SJSA1 (cell line): ENCODE measurements around the gene UBL4B. TPM values are rescaled to one million over a fixed set of nuclear protein-coding genes. Genes with fewer than 3 reads are reported as not detected.

Experiments
- DNase-seq, 2 experiments: peaks; one replicate each; pipeline ENCODE4 v3.0.0-alpha.2; 2015 to 2020; ENCODE audit warnings: low spot score in 2 of 2, low read depth in 1 of 2
- H3K27ac ChIP-seq: fragments of 250-450 bp; sonication (Bioruptor Pico); 2 replicates; pipeline ENCODE4 v1.5.1; 2020; ENCODE audit warnings: mild to moderate bottlenecking, moderate library complexity
- H3K27me3 ChIP-seq: fragments of 250-450 bp; sonication (Bioruptor Pico); replicated peaks from 2 replicates; pipeline ENCODE4 v1.5.1; 2020; ENCODE audit warnings: mild to moderate bottlenecking, moderate library complexity
- H3K36me3 ChIP-seq: fragments of 250-450 bp; sonication (Bioruptor Pico); 2 replicates; pipeline ENCODE4 v1.5.1; 2020; ENCODE audit warnings: mild to moderate bottlenecking
- H3K4me1 ChIP-seq: fragments of 250-450 bp; sonication (Bioruptor Pico); replicated peaks from 2 replicates; pipeline ENCODE4 v1.6.1; 2021; ENCODE audit warnings: mild to moderate bottlenecking
- H3K4me3 ChIP-seq: fragments of 250-450 bp; sonication (Bioruptor Pico); 2 replicates; pipeline ENCODE4 v1.5.1; 2020; ENCODE audit warnings: mild to moderate bottlenecking
- H3K9me3 ChIP-seq: fragments of 250-450 bp; sonication (Bioruptor Pico); replicated peaks from 2 replicates; pipeline ENCODE4 v1.5.1; 2020; ENCODE audit warnings: mild to moderate bottlenecking
- total RNA-seq: library from RNA; depleted of rRNA; stranded (reverse); fragments of >200 nt; shearing (Covaris generic); gene quantifications from 2 replicates; pipeline ENCODE4 v1.2.3, GENCODE V29; 2014; rRNA removed

UBL4B gene
- not detected in 2 replicates for total RNA-seq

GRCh38 chr1:110112143-110112542, at the start of gene UBL4B:
TSS of gene UBL4B (plus strand) at chr1:110112443. CDS start at chr1:110112535, 92 bp downstream.
- Histone ChIP-seq H3K4me3 (no peak within 1 kb of the TSS), H3K36me3 (no peaks in the 10 kb centered on the region), H3K4me1 (no peaks in the 10 kb centered on the region), H3K27ac (no peak within 1 kb of the TSS), H3K9me3 (no peaks in the 10 kb centered on the region), H3K27me3 (no peaks in the 10 kb centered on the region; the same call in none of the 2 replicates)
- no peak for DNase-seq

GRCh38 chr1:110062612-110063011, 49.6 kb upstream of the UBL4B start:
- no peak overlapping the region for H3K4me3 ChIP-seq
- H3K27me3 ChIP-seq = no peaks in the 10 kb centered on the region
- H3K9me3 ChIP-seq = no peaks in the 10 kb centered on the region
- H3K27ac ChIP-seq = no peak overlapping the region
- no peaks in the 10 kb centered on the region for H3K4me1 ChIP-seq
- DNase-seq = no peak
- peaks cover 12% of the 10 kb centered on the region for H3K36me3 ChIP-seq

- H3K4me3 ChIP-seq = no peak overlapping the region
- H3K27ac ChIP-seq = no peak overlapping the region
- DNase-seq = no peak
- H3K36me3 ChIP-seq = peaks cover 5% of the 10 kb centered on the region
- no peaks in the 10 kb centered on the region for H3K4me1 ChIP-seq
- no peaks in the 10 kb centered on the region; the same call in 1 of the 2 replicates for H3K9me3 ChIP-seq
- no peaks in the 10 kb centered on the region for H3K27me3 ChIP-seq
Measured at GRCh38 chr1:110063781-110064180, 48.5 kb upstream of the UBL4B start.

GRCh38 chr1:110064576-110065337, 47.5 kb upstream of the UBL4B start:
- no peaks in the 10 kb centered on the region for H3K27me3 ChIP-seq
- no peak overlapping the region for H3K27ac ChIP-seq

GRCh38 chr1:110065841-110066240, 46.4 kb upstream of the UBL4B start:
- Histone ChIP-seq H3K27ac (no peak overlapping the region), H3K27me3 (no peaks in the 10 kb centered on the region), H3K4me3 (no peak overlapping the region), H3K36me3 (no peaks in the 10 kb centered on the region), H3K4me1 (no peaks in the 10 kb centered on the region), H3K9me3 (no peaks in the 10 kb centered on the region; the same call in 1 of the 2 replicates)
- no peak for DNase-seq

More at GRCh38 chr1:110064576-110065337, 47.5 kb upstream of the UBL4B start:
- H3K4me1 ChIP-seq = no peaks in the 10 kb centered on the region
- H3K36me3 ChIP-seq = peaks cover 5% of the 10 kb centered on the region
- H3K4me3 ChIP-seq = no peak overlapping the region
- no peaks in the 10 kb centered on the region; the same call in 1 of the 2 replicates for H3K9me3 ChIP-seq
- no peak for DNase-seq

- Histone ChIP-seq H3K27me3 (peaks cover 4% of the 10 kb centered on the region; the same call in 1 of the 2 replicates), H3K9me3 (no peaks in the 10 kb centered on the region; the same call in 1 of the 2 replicates), H3K36me3 (no peaks in the 10 kb centered on the region), H3K4me1 (no peaks in the 10 kb centered on the region), H3K4me3 (no peak overlapping the region), H3K27ac (no peak overlapping the region)
- DNase-seq = no peak
Measured at GRCh38 chr1:110067479-110067892, 44.8 kb upstream of the UBL4B start.

- DNase-seq = no peak
- Histone ChIP-seq H3K27me3 (peaks cover 8% of the 10 kb centered on the region; the same call in 1 of the 2 replicates), H3K4me3 (no peak overlapping the region)
Measured at GRCh38 chr1:110067893-110068645, 44.2 kb upstream of the UBL4B start.

GRCh38 chr1:110068646-110069403, 43.4 kb upstream of the UBL4B start:
- H3K9me3 ChIP-seq = no peaks in the 10 kb centered on the region; the same call in 1 of the 2 replicates
- no peak for DNase-seq
- H3K27me3 ChIP-seq = peaks cover 8% of the 10 kb centered on the region; the same call in 1 of the 2 replicates
- no peaks in the 10 kb centered on the region for H3K36me3 ChIP-seq
- H3K4me3 ChIP-seq = no peak overlapping the region
- no peak overlapping the region for H3K27ac ChIP-seq
- H3K4me1 ChIP-seq = no peaks in the 10 kb centered on the region

More at GRCh38 chr1:110067893-110068645, 44.2 kb upstream of the UBL4B start:
- Histone ChIP-seq H3K4me1 (no peaks in the 10 kb centered on the region), H3K9me3 (no peaks in the 10 kb centered on the region; the same call in 1 of the 2 replicates), H3K36me3 (no peaks in the 10 kb centered on the region), H3K27ac (no peak overlapping the region)

- H3K36me3 ChIP-seq = no peaks in the 10 kb centered on the region
Measured at GRCh38 chr1:110069404-110070281, 42.6 kb upstream of the UBL4B start.

GRCh38 chr1:110070282-110070669, 42.0 kb upstream of the UBL4B start:
- H3K9me3 ChIP-seq = no peaks in the 10 kb centered on the region; the same call in 1 of the 2 replicates
- H3K36me3 ChIP-seq = no peaks in the 10 kb centered on the region
- no peaks in the 10 kb centered on the region for H3K4me1 ChIP-seq
- H3K27me3 ChIP-seq = peaks cover 8% of the 10 kb centered on the region; the same call in 1 of the 2 replicates
- H3K4me3 ChIP-seq = no peak overlapping the region
- H3K27ac ChIP-seq = no peak overlapping the region
- DNase-seq = no peak

More at GRCh38 chr1:110069404-110070281, 42.6 kb upstream of the UBL4B start:
- Histone ChIP-seq H3K4me3 (no peak overlapping the region), H3K27me3 (peaks cover 8% of the 10 kb centered on the region; the same call in 1 of the 2 replicates), H3K4me1 (no peaks in the 10 kb centered on the region), H3K27ac (no peak overlapping the region), H3K9me3 (no peaks in the 10 kb centered on the region; the same call in 1 of the 2 replicates)
- no peak for DNase-seq

- Histone ChIP-seq H3K36me3 (no peaks in the 10 kb centered on the region), H3K4me1 (no peaks in the 10 kb centered on the region), H3K9me3 (no peaks in the 10 kb centered on the region; the same call in 1 of the 2 replicates), H3K27me3 (peaks cover 8% of the 10 kb centered on the region; the same call in 1 of the 2 replicates), H3K27ac (no peak within 1 kb of the TSS), H3K4me3 (no peak within 1 kb of the TSS)
- DNase-seq = no peak
Measured at GRCh38 chr1:110070671-110071242, 41.5 kb upstream of the UBL4B start, which contains the start of gene ALX3. TSS of gene ALX3 (minus strand) at chr1:110070672. CDS start at chr1:110070612, 60 bp downstream.

GRCh38 chr1:110074166-110074565, 38.1 kb upstream of the UBL4B start:
- DNase-seq = no peak
- Histone ChIP-seq H3K4me1 (no peaks in the 10 kb centered on the region), H3K36me3 (no peaks in the 10 kb centered on the region), H3K9me3 (no peaks in the 10 kb centered on the region), H3K4me3 (no peak overlapping the region), H3K27ac (no peak overlapping the region), H3K27me3 (peaks cover 8% of the 10 kb centered on the region; the same call in 1 of the 2 replicates)
